Mucosa of rectum (tissue), 2 donors: ENCODE measurements around the gene DUSP2.
"Not testable (repeated sequence)": the region's sequence is repeated elsewhere in the genome, so short reads cannot be mapped to it uniquely, and the experiment has no call there.

Experiments used
- H3K27ac ChIP-seq, 2 donors: one replicate each; pipeline ENCODE4 v1.7.0; 2013; ENCODE audit warnings: inconsistent platforms in 2 of 2, low read depth in 2 of 2, low read length in 2 of 2
- H3K27me3 ChIP-seq, 2 donors: one replicate each; pipeline ENCODE4 v1.7.0; 2013; ENCODE audit warnings: low read length in 2 of 2; ENCODE audit not compliant: control insufficient read depth in 2 of 2, insufficient read depth in 2 of 2
- H3K36me3 ChIP-seq, 2 donors: one replicate each; pipeline ENCODE4 v1.7.0; 2013; ENCODE audit warnings: low read length in 2 of 2; ENCODE audit not compliant: control insufficient read depth in 2 of 2, insufficient read depth in 2 of 2
- H3K4me1 ChIP-seq, 2 donors: one replicate each; pipeline ENCODE4 v1.7.0; 2013; ENCODE audit warnings: low read length in 2 of 2, mild to moderate bottlenecking in 1 of 2; ENCODE audit not compliant: control insufficient read depth in 2 of 2, insufficient read depth in 2 of 2
- H3K4me3 ChIP-seq, 2 donors: one replicate each; pipeline ENCODE4 v1.7.0; 2013; ENCODE audit warnings: low read length in 2 of 2
- H3K9ac ChIP-seq, 2 donors: one replicate each; pipeline ENCODE4 v1.7.0; 2013; ENCODE audit warnings: low read length in 2 of 2, low read depth in 1 of 2, mild to moderate bottlenecking in 1 of 2
- H3K9me3 ChIP-seq, 2 donors: one replicate each; pipeline ENCODE4 v1.7.0; 2013; ENCODE audit warnings: low read length in 2 of 2; ENCODE audit not compliant: control insufficient read depth in 2 of 2
- donor health status: healthy.
- donor health status: Normal muscosa, but diverticular disease.

The DUSP2 gene

GRCh38 chr2:96146881-96147592 is 1.8 kb upstream of the DUSP2 start:
- no peaks in the 10 kb centered on the region for H3K36me3 ChIP-seq
- peak overlapping the region in 1 of 2 donors; percentile 20 for H3K9ac ChIP-seq
- no peaks in the 10 kb centered on the region for H3K9me3 ChIP-seq
- H3K27me3 ChIP-seq, result no peaks in the 10 kb centered on the region
- H3K4me3 ChIP-seq, result no peak overlapping the region
- peak overlapping the region; percentile 65 to 68 for H3K27ac ChIP-seq
- peaks cover 26 to 29% of the 10 kb centered on the region in 2 donors for H3K4me1 ChIP-seq

- Histone ChIP-seq H3K27ac (peak overlapping the region; percentile 65 to 68), H3K9ac (peak overlapping the region in 1 of 2 donors; percentile 49), H3K4me3 (peak overlapping the region in 1 of 2 donors; percentile 34), H3K36me3 (no peaks in the 10 kb centered on the region), H3K27me3 (no peaks in the 10 kb centered on the region), H3K4me1 (peaks cover 26 to 29% of the 10 kb centered on the region in 2 donors), H3K9me3 (no peaks in the 10 kb centered on the region)
These were observed 1.1 kb upstream of the DUSP2 start for GRCh38 chr2:96146153-96146880.

GRCh38 chr2:96145848-96146152 is 560 bp upstream of the DUSP2 start:
- Histone ChIP-seq H3K27ac (peak overlapping the region; percentile 65 to 68), H3K27me3 (no peaks in the 10 kb centered on the region), H3K36me3 (no peaks in the 10 kb centered on the region), H3K9ac (peak overlapping the region; percentile 49 to 65), H3K4me1 (peaks cover 26 to 29% of the 10 kb centered on the region in 2 donors), H3K4me3 (peak overlapping the region in 1 of 2 donors; percentile 48), H3K9me3 (no peaks in the 10 kb centered on the region)

GRCh38 chr2:96144481-96145035 is 682 bp downstream of the DUSP2 start:
- Histone ChIP-seq H3K4me3 (peak overlapping the region; percentile 67 to 70), H3K9ac (peak overlapping the region; percentile 56 to 65), H3K27ac (peak overlapping the region; percentile 34 to 68), H3K9me3 (no peaks in the 10 kb centered on the region), H3K36me3 (no peaks in the 10 kb centered on the region), H3K4me1 (peaks cover 26 to 29% of the 10 kb centered on the region in 2 donors), H3K27me3 (no peaks in the 10 kb centered on the region)

- Histone ChIP-seq H3K36me3 (no peaks in the 10 kb centered on the region), H3K9me3 (no peaks in the 10 kb centered on the region), H3K27ac (peak overlapping the region in 1 of 2 donors; percentile 68), H3K9ac (peak overlapping the region; percentile 41 to 65), H3K27me3 (no peaks in the 10 kb centered on the region), H3K4me3 (peak overlapping the region; percentile 67 to 70), H3K4me1 (peaks cover 29 to 34% of the 10 kb centered on the region in 2 donors)
These were observed 1.3 kb downstream of the DUSP2 start for GRCh38 chr2:96143848-96144480.

GRCh38 chr2:96143231-96143847 is 1.9 kb downstream of the DUSP2 start:
- Histone ChIP-seq H3K4me3 (peak overlapping the region in 1 of 2 donors; percentile 67), H3K9ac (no peak overlapping the region), H3K4me1 (peaks cover 33 to 36% of the 10 kb centered on the region in 2 donors), H3K27me3 (no peaks in the 10 kb centered on the region), H3K36me3 (no peaks in the 10 kb centered on the region), H3K9me3 (no peaks in the 10 kb centered on the region), H3K27ac (no peak overlapping the region)

GRCh38 chr2:96142217-96143113 is 2.8 kb downstream of the DUSP2 start:
- peaks cover 30 to 42% of the 10 kb centered on the region in 2 donors for H3K4me1 ChIP-seq
- H3K27ac ChIP-seq, result no peak overlapping the region
- H3K9me3 ChIP-seq, result no peaks in the 10 kb centered on the region
- no peaks in the 10 kb centered on the region for H3K27me3 ChIP-seq
- H3K36me3 ChIP-seq, result no peaks in the 10 kb centered on the region
- no peak overlapping the region for H3K4me3 ChIP-seq
- no peak overlapping the region for H3K9ac ChIP-seq

GRCh38 chr2:96141624-96141967 is 3.6 kb downstream of the DUSP2 start:
- not testable (repeated sequence) for H3K9ac ChIP-seq, H3K9me3 ChIP-seq, H3K4me3 ChIP-seq, H3K27me3 ChIP-seq, H3K36me3 ChIP-seq, H3K27ac ChIP-seq
- peaks cover 28 to 41% of the 10 kb centered on the region in 2 donors for H3K4me1 ChIP-seq

GRCh38 chr2:96140941-96141623 is 4.2 kb downstream of the DUSP2 start:
- Histone ChIP-seq H3K27me3 (no peaks in the 10 kb centered on the region), H3K9ac (no peak overlapping the region), H3K9me3 (no peaks in the 10 kb centered on the region), H3K4me3 (no peak overlapping the region), H3K4me1 (peaks cover 27 to 38% of the 10 kb centered on the region in 2 donors), H3K36me3 (no peaks in the 10 kb centered on the region), H3K27ac (no peak overlapping the region)
